Measurements from ENCODE around the gene MTAP. TPM values are rescaled to one million over a fixed set of nuclear protein-coding genes. Genes with fewer than 3 reads are reported as not detected.
"Not testable (repeated sequence)": the region's sequence is repeated elsewhere in the genome, so short reads cannot be mapped to it uniquely, and the experiment has no call there.

Gene MTAP
- total RNA-seq, 2 experiments from 2014 or later, result 43.4 to 44.9 TPM

- Mint-ChIP-seq H3K27me3 (peaks cover 19% of the 10 kb centered on the region), H3K4me3 (no peak overlapping the region), H3K27ac (no peak overlapping the region), H3K9me3 (no peaks in the 10 kb centered on the region), H3K4me1 (no peaks in the 10 kb centered on the region), H3K36me3 (ENCODE audit: low read depth) (no peaks in the 10 kb centered on the region)
- POLR2A ChIA-PET, result no interaction called here
- no peak for DNase-seq
- CTCF ChIA-PET, result no interaction called here
Measured at GRCh38 chr9:21943464-21943863, 141.0 kb downstream of the MTAP start.

- ChIA-PET CTCF (interaction anchor here (0.7 kb wide), 1 partner anchor 103 kb away, joined by 3 read pairs; no protein-coding TSS in a partner anchor), POLR2A (no interaction called here)
- no peaks in the 10 kb centered on the region for H3K36me3 Mint-ChIP-seq (ENCODE audit: low read depth)
- no peak for DNase-seq
- H3K4me3 Mint-ChIP-seq, result no peak overlapping the region
- H3K4me1 Mint-ChIP-seq, result no peaks in the 10 kb centered on the region
- no peak overlapping the region for H3K27ac Mint-ChIP-seq
- peaks cover 20% of the 10 kb centered on the region for H3K27me3 Mint-ChIP-seq
- no peaks in the 10 kb centered on the region for H3K9me3 Mint-ChIP-seq
Measured at GRCh38 chr9:21945606-21946005, 143.2 kb downstream of the MTAP start.

DNA sequence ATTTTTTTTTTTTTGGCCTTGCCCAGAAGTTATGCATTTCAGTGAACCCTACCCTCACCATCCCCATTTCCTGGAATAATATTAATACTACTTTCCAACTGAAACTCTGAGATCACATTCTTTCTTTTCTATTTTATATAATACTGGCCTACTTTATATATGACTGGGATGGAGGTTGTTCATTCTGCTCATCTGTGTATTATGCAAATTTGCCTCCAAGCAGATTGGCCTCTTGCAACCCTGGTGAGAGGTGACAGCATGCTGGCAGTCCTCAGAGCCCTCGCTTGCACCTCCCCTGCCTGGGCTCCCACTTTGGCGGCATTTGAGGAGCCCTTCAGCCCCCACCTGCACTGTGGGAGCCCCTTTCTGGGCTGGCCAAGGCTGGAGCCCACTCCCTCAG, 156.4 kb downstream of the MTAP start:
- CTCF ChIA-PET, result no interaction called here
- Mint-ChIP-seq H3K4me3 (no peak overlapping the region), H3K4me1 (no peaks in the 10 kb centered on the region), H3K36me3 (ENCODE audit: low read depth) (peaks cover 7% of the 10 kb centered on the region), H3K27me3 (peaks cover 47% of the 10 kb centered on the region), H3K9me3 (no peaks in the 10 kb centered on the region), H3K27ac (no peak overlapping the region)
- POLR2A ChIA-PET, result no interaction called here
- DNase-seq, result no peak

DNA sequence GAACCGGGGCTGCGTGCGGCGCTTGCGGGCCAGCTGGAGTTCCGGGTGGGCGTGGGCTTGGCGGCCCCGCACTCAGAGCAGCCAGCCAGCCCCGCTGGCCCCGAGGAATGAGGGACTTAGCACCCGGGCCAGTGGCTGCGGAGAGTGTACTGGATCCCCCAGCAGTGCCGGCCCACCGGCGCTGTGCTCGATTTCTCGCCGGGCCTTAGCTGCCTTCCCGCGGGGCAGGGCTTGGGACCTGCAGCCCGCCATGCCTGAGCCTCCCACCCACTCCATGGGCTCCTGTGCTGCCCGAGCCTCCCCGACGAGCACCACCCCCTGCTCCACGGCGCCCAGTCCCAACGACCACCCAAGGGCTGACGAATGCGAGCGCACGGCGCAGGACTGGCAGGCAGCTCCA, 156.8 kb downstream of the MTAP start:
- POLR2A ChIA-PET; H3K36me3 Mint-ChIP-seq (ENCODE audit: low read depth); H3K9me3 Mint-ChIP-seq; H3K27ac Mint-ChIP-seq; H3K4me3 Mint-ChIP-seq; H3K4me1 Mint-ChIP-seq; DNase-seq: not testable (repeated sequence)
- peaks cover 48% of the 10 kb centered on the region for H3K27me3 Mint-ChIP-seq
- CTCF ChIA-PET, result interaction anchor here (1.6 kb wide), 1 partner anchor 17 kb away, joined by 3 read pairs; no protein-coding TSS in a partner anchor

DNA sequence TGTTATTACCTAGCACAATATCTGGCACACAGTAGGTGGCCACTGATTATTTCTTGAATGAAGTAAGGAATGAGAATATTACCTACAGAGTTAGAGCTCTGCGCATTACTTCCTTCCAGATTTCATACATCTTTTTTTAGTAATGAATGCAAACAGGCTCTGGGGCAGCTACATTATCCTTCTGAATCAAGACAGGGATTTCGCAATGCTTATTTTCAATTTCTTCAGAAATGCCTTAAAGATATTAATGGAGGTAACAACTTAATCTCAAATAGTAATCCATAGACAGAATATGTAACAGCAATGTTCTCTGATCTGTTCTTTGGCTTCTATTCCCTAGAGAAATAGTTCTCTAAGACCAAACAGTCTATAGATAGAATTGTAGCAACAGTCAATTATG, 159.1 kb downstream of the MTAP start:
- no peak for DNase-seq
- no peaks in the 10 kb centered on the region for H3K9me3 Mint-ChIP-seq
- no peak overlapping the region for H3K4me3 Mint-ChIP-seq
- POLR2A ChIA-PET, result no interaction called here
- peaks cover 60% of the 10 kb centered on the region for H3K27me3 Mint-ChIP-seq
- CTCF ChIA-PET, result interaction anchor here (0.9 to 1.4 kb wide), 2 partner anchors 46 to 143 kb away, joined by 3 to 4 read pairs; no protein-coding TSS in a partner anchor
- H3K4me1 Mint-ChIP-seq, result peaks cover 19% of the 10 kb centered on the region
- no peak overlapping the region for H3K27ac Mint-ChIP-seq
- H3K36me3 Mint-ChIP-seq (ENCODE audit: low read depth), result peaks cover 7% of the 10 kb centered on the region

- Mint-ChIP-seq H3K9me3 (peaks cover 6% of the 10 kb centered on the region), H3K4me1 (peaks cover 35% of the 10 kb centered on the region), H3K36me3 (ENCODE audit: low read depth) (peaks cover 23% of the 10 kb centered on the region), H3K27me3 (peaks cover 89% of the 10 kb centered on the region), H3K4me3 (peak overlapping the region; percentile 59), H3K27ac (peak overlapping the region; percentile 22)
- POLR2A ChIA-PET, result no interaction called here
- DNase-seq, result peak; percentile 73
- CTCF ChIA-PET, result interaction anchor here (1.0 kb wide), 1 partner anchor 152 kb away, joined by 4 read pairs; no protein-coding TSS in a partner anchor
Measured at GRCh38 chr9:21964925-21965385, 162.5 kb downstream of the MTAP start.

DNA sequence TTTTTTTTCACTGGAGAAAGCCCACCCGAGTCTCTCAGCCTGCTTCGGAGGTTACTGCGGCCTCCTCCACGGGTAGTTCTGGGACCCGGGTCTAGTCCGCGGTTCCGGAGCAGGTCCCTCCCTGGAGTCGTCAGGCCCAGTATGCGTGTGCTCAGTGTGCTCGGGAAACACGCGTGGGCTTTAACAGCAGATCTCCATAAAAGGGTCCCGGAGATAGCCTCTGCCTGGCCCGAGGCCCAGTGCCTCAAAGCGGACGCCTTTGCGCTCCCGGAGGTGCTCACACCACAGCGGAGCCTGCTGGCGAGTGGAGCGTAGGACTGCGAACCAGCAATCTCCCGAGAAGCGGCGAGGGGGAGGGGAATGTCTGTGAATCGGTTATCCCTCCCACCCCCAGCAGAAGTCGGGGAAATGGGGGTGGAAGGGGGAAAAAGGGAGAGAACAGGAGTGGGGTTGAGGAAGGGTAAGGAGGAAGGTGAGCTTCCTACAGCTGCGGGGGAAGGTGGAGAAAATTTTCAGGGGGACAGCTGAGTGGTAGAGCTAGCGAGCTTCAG, 163.0 kb downstream of the MTAP start:
- Mint-ChIP-seq H3K27me3 (peaks cover 91% of the 10 kb centered on the region), H3K4me3 (peak overlapping the region; percentile 59), H3K27ac (peak overlapping the region; percentile 22), H3K36me3 (ENCODE audit: low read depth) (peaks cover 28% of the 10 kb centered on the region), H3K4me1 (peaks cover 36% of the 10 kb centered on the region), H3K9me3 (peaks cover 9% of the 10 kb centered on the region)
- CTCF ChIA-PET, result interaction anchor here (0.9 to 1.1 kb wide), 3 partner anchors 16 to 152 kb away, joined by 3 to 11 read pairs (median 4); partner anchors contain the start of gene CDKN2B
- peak; percentile 69 for DNase-seq
- POLR2A ChIA-PET, result no interaction called here

DNA sequence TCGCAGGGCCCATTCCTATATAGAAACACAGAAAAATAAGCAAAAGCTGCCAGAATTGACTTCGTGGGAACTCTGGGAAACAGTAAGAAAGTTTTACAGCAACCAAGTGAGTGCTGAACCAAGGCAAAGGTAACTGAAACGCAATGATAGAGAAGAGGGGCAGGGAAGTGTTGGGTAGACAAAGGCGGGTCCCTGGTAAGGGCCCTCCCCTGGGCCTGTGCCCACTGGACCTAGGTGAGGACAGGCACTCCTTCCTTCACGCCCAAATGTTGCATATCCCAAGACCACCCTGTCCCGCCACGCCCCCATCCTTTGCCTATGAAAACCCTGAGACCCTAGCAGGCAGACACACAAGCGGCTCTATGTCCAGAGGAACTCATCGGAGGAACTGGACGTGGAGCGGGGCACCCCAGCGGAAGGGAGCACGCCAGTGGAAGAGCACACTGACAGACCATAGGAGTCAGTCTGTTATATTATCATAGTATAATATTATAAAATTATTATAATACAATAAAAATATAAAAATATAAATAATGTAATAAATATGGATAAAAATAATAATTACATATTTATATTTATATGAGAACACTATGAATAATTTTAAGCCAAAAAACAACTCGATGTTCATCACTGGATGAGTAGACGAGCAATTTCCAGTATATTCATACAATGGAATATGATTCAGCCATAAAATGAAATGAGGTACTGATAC, 163.9 kb downstream of the MTAP start:
- H3K4me1 Mint-ChIP-seq, result peaks cover 38% of the 10 kb centered on the region
- H3K36me3 Mint-ChIP-seq (ENCODE audit: low read depth), result peaks cover 33% of the 10 kb centered on the region
- DNase-seq, result no peak
- POLR2A ChIA-PET, result no interaction called here
- no peak overlapping the region for H3K4me3 Mint-ChIP-seq
- peak overlapping the region; percentile 12 for H3K27ac Mint-ChIP-seq
- CTCF ChIA-PET, result interaction anchor here (0.9 to 1.1 kb wide), 3 partner anchors 15 to 153 kb away, joined by 3 to 11 read pairs (median 4); partner anchors contain the start of gene CDKN2B
- H3K9me3 Mint-ChIP-seq, result peaks cover 9% of the 10 kb centered on the region
- H3K27me3 Mint-ChIP-seq, result peaks cover 95% of the 10 kb centered on the region

DNA sequence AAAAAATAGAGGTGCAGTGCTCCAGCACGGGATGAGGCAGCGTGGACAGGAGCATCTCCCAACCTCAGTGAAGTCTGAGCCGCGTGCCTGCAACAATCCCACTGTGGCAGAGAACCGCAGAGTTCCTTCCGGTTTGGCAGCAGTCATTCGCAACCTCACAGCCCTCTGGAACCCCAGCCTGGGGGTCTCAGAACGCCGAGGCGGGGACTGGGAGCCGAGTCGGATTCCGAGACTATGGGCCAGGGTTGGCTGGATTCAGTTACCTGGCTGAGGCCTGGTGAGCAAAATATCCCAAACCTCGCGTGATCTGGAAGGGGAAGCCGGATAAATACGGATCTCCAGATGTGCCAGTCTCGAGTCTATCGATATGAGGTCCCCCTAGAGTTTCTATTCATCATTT, 164.7 kb downstream of the MTAP start:
- ChIA-PET CTCF (interaction anchor here (1.9 to 3.2 kb wide), 2 partner anchors 41 to 153 kb away, joined by 11 to 27 read pairs; no protein-coding TSS in a partner anchor), POLR2A (interaction anchor here (1.1 to 1.8 kb wide), 3 partner anchors 10 to 41 kb away, joined by 4 to 7 read pairs (median 5); partner anchors contain the start of gene CDKN2B-AS1)
- Mint-ChIP-seq H3K27ac (no peak overlapping the region), H3K4me1 (peaks cover 38% of the 10 kb centered on the region), H3K27me3 (peaks cover 95% of the 10 kb centered on the region), H3K36me3 (ENCODE audit: low read depth) (peaks cover 34% of the 10 kb centered on the region), H3K4me3 (no peak overlapping the region), H3K9me3 (peaks cover 9% of the 10 kb centered on the region)
- DNase-seq, result no peak

- POLR2A ChIA-PET, result interaction anchor here (1.1 to 1.8 kb wide), 3 partner anchors 9 to 41 kb away, joined by 4 to 7 read pairs (median 5); partner anchors contain the start of gene CDKN2B-AS1
- DNase-seq, result no peak
- CTCF ChIA-PET, result interaction anchor here (1.9 to 3.2 kb wide), 2 partner anchors 40 to 154 kb away, joined by 11 to 27 read pairs; no protein-coding TSS in a partner anchor
Measured at GRCh38 chr9:21967702-21968101, 165.3 kb downstream of the MTAP start.

GRCh38 chr9:21968331-21969010, 166.0 kb downstream of the MTAP start:
- CTCF ChIA-PET, result interaction anchor here (0.6 to 3.2 kb wide), 7 partner anchors 13 to 276 kb away, joined by 3 to 27 read pairs (median 4); no protein-coding TSS in a partner anchor
- Mint-ChIP-seq H3K36me3 (ENCODE audit: low read depth) (peaks cover 27% of the 10 kb centered on the region), H3K4me1 (peaks cover 41% of the 10 kb centered on the region), H3K9me3 (peaks cover 9% of the 10 kb centered on the region), H3K4me3 (peak overlapping the region; percentile 12), H3K27ac (peak overlapping the region; percentile 33), H3K27me3 (peaks cover 94% of the 10 kb centered on the region)
- POLR2A ChIA-PET, result interaction anchor here (0.7 to 1.8 kb wide), 7 partner anchors 9 to 112 kb away, joined by 3 to 7 read pairs (median 3); partner anchors contain the start of gene CDKN2B-AS1
- DNase-seq, result no peak

More at GRCh38 chr9:21967702-21968101, 165.3 kb downstream of the MTAP start:
- no peak overlapping the region for H3K27ac Mint-ChIP-seq
- peaks cover 95% of the 10 kb centered on the region for H3K27me3 Mint-ChIP-seq
- peaks cover 33% of the 10 kb centered on the region for H3K36me3 Mint-ChIP-seq (ENCODE audit: low read depth)
- H3K4me1 Mint-ChIP-seq, result peaks cover 38% of the 10 kb centered on the region
- peaks cover 9% of the 10 kb centered on the region for H3K9me3 Mint-ChIP-seq
- no peak overlapping the region for H3K4me3 Mint-ChIP-seq

GRCh38 chr9:21969011-21969940, 166.8 kb downstream of the MTAP start:
- H3K36me3 Mint-ChIP-seq (ENCODE audit: low read depth), result peaks cover 26% of the 10 kb centered on the region
- POLR2A ChIA-PET, result interaction anchor here (0.7 to 1.8 kb wide), 5 partner anchors 11 to 111 kb away, joined by 3 to 7 read pairs (median 3); no protein-coding TSS in a partner anchor
- H3K27me3 Mint-ChIP-seq, result peaks cover 94% of the 10 kb centered on the region
- CTCF ChIA-PET, result interaction anchor here (1.0 to 3.2 kb wide), 7 partner anchors 12 to 275 kb away, joined by 3 to 27 read pairs (median 4); no protein-coding TSS in a partner anchor
- peak overlapping the region; percentile 14 for H3K4me3 Mint-ChIP-seq
- H3K9me3 Mint-ChIP-seq, result peaks cover 9% of the 10 kb centered on the region
- DNase-seq, result no peak
- peaks cover 43% of the 10 kb centered on the region for H3K4me1 Mint-ChIP-seq
- H3K27ac Mint-ChIP-seq, result peak overlapping the region; percentile 33

Data from activated CD4-positive, alpha-beta memory T cell treated with anti-CD3 and anti-CD28 coated beads, Interleukin-2, amount 10 ng/mL, durations not matched to agents 7 days and 5 days (primary cell).